Body of pancreas (tissue), 4 donors: ENCODE measurements around the gene GPC4.

Source experiments
- POLR2A ChIP-seq, 3 donors: fragments of 450-650 bp; IDR thresholded peaks; one replicate each; pipeline ENCODE4 v1.6.1; 2016; ENCODE audit warnings: antibody characterized with exemption in 3 of 3, mild to moderate bottlenecking in 2 of 3
- TF ChIP-seq, protein P1 (sequence below), 7 experiments: fragments of 450-650 bp in 4 of 7; fragments of 200-600 bp in 3 of 7; sonication (generic) in 3 of 7; IDR thresholded peaks; one replicate each; pipeline ENCODE4 v1.5.1; 2016 to 2019; ENCODE audit warnings: antibody characterized with exemption in 7 of 7

GRCh38 chrX:133251204-133251603 lies 164.1 kb downstream of the GPC4 start:
- TF ChIP-seq, protein P1, sequence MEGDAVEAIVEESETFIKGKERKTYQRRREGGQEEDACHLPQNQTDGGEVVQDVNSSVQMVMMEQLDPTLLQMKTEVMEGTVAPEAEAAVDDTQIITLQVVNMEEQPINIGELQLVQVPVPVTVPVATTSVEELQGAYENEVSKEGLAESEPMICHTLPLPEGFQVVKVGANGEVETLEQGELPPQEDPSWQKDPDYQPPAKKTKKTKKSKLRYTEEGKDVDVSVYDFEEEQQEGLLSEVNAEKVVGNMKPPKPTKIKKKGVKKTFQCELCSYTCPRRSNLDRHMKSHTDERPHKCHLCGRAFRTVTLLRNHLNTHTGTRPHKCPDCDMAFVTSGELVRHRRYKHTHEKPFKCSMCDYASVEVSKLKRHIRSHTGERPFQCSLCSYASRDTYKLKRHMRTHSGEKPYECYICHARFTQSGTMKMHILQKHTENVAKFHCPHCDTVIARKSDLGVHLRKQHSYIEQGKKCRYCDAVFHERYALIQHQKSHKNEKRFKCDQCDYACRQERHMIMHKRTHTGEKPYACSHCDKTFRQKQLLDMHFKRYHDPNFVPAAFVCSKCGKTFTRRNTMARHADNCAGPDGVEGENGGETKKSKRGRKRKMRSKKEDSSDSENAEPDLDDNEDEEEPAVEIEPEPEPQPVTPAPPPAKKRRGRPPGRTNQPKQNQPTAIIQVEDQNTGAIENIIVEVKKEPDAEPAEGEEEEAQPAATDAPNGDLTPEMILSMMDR (IDR thresholded peaks at IDR 0.05), result no peak
- no peak for TF ChIP-seq POLR2A (IDR thresholded peaks at IDR 0.05)
